WTC11 (cell line): ENCODE data around the gene FOXA1.

ENCODE experiments used
- ATF3 ChIP-seq: sonication (generic); formaldehyde crosslinking; conservative IDR thresholded peaks from 2 replicates; pipeline ENCODE4 v1.8.1; 2022; ENCODE audit warnings: mild to moderate bottlenecking, missing genetic modification reagents
- CBFB ChIP-seq: sonication (generic); formaldehyde crosslinking; IDR thresholded peaks from 2 replicates; pipeline ENCODE4 v1.8.1; 2022; ENCODE audit warnings: mild to moderate bottlenecking, low read depth, missing genetic modification reagents
- CREB1 ChIP-seq: sonication (generic); formaldehyde crosslinking; IDR thresholded peaks from 2 replicates; pipeline ENCODE4 v1.8.0; 2023; ENCODE audit warnings: mild to moderate bottlenecking, missing genetic modification reagents
- CREM ChIP-seq: sonication (generic); formaldehyde crosslinking; IDR thresholded peaks from 2 replicates; pipeline ENCODE4 v1.8.1; 2022; ENCODE audit warnings: mild to moderate bottlenecking, missing genetic modification reagents, moderate library complexity
- CTCF ChIP-seq: fragments of 200-600 bp; IDR thresholded peaks from 2 replicates; pipeline ENCODE4 v1.8.0; 2022; ENCODE audit warnings: antibody characterized with exemption
- E2F4 ChIP-seq: sonication (generic); formaldehyde crosslinking; IDR thresholded peaks from 2 replicates; pipeline ENCODE4 v1.8.1; 2022; ENCODE audit warnings: low read depth, mild to moderate bottlenecking, moderate library complexity, missing genetic modification reagents, borderline replicate concordance
- MAX ChIP-seq: sonication (generic); formaldehyde crosslinking; IDR thresholded peaks from 2 replicates; pipeline ENCODE4 v1.8.0; 2022; ENCODE audit warnings: mild to moderate bottlenecking, missing genetic modification reagents
- PREB ChIP-seq: sonication (generic); formaldehyde crosslinking; IDR thresholded peaks from 2 replicates; pipeline ENCODE4 v1.8.1; 2022; ENCODE audit warnings: mild to moderate bottlenecking, missing genetic modification reagents, moderate library complexity, borderline replicate concordance
- SP1 ChIP-seq: sonication (generic); formaldehyde crosslinking; conservative IDR thresholded peaks from 2 replicates; pipeline ENCODE4 v1.8.1; 2022; ENCODE audit warnings: missing genetic modification reagents
- TCF7 ChIP-seq: sonication (generic); formaldehyde crosslinking; IDR thresholded peaks from 2 replicates; pipeline ENCODE4 v1.8.0; 2022; ENCODE audit warnings: mild to moderate bottlenecking, low read depth, missing genetic modification reagents, moderate library complexity
- USF2 ChIP-seq: sonication (generic); formaldehyde crosslinking; IDR thresholded peaks from 2 replicates; pipeline ENCODE4 v1.8.1; 2023; ENCODE audit warnings: mild to moderate bottlenecking, missing genetic modification reagents, moderate library complexity
- ZBTB21 ChIP-seq: sonication (generic); formaldehyde crosslinking; IDR thresholded peaks from 2 replicates; pipeline ENCODE4 v1.8.1; 2023; ENCODE audit warnings: mild to moderate bottlenecking, missing genetic modification reagents, borderline replicate concordance

- TF ChIP-seq PREB (no peak), CTCF (no peak), TCF7 (CRISPR knock-in tag) (no peak), CREB1 (no peak), CBFB (CRISPR knock-in tag) (no peak), USF2 (CRISPR knock-in tag) (no peak), MAX (no peak), ATF3 (CRISPR knock-in tag) (no peak), E2F4 (CRISPR knock-in tag) (no peak), CREM (CRISPR knock-in tag) (no peak), ZBTB21 (CRISPR knock-in tag) (no peak), SP1 (no peak)
These were observed 6.8 kb upstream of the FOXA1 start for GRCh38 chr14:37601865-37602264.
